HG02884 (cell line): ENCODE results near the gene PPIC.
"Not testable (repeated sequence)": the region's sequence is repeated elsewhere in the genome, so short reads cannot be mapped to it uniquely, and the experiment has no call there.

Source experiments
- ATAC-seq: cut with Tn5 transposase; IDR thresholded peaks from one replicate; pipeline ENCODE4 v1.9.1; 2021; ENCODE audit warnings: mild to moderate bottlenecking, moderate library complexity; ENCODE audit not compliant: unreplicated experiment

The PPIC gene

DNA sequence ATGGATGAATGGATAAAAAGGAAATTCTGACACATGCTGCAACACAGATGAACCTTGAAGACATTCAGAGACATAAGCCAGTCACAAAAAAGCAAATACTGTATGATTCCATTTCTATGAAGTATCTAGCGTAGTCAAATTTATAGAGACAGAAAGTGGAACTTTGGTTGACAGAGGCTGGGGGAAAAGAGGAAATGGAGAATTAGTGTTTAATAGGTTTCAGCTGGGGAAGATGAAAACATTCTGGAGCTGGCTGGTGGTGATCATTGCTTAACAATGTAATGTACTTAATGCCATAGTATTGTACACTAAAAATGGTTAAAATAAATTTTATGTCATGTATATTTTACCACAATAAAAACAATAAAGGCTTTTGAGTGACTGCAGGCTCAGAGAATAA is 24.2 kb downstream of the PPIC start:
- ATAC-seq = no peak

DNA sequence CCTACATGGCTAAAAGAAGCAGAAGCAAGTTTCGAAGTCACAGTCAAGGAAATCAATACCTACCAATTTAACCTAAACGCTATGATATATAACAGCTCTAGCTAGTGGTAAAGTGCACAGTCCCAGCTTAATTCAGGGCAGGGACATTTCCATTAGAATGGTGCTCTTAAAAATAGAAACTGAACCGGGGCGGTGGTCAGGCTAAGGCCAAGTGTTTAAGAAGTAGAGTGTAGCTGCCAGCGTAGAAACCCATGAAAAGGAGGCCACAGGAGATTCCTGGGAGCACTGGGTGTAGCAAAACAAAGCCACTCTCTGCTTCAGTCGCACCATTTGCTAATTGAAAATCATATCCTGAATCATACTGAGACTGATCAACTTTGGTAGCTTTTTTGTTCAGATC is 28.8 kb downstream of the PPIC start:
- ATAC-seq = no peak

DNA sequence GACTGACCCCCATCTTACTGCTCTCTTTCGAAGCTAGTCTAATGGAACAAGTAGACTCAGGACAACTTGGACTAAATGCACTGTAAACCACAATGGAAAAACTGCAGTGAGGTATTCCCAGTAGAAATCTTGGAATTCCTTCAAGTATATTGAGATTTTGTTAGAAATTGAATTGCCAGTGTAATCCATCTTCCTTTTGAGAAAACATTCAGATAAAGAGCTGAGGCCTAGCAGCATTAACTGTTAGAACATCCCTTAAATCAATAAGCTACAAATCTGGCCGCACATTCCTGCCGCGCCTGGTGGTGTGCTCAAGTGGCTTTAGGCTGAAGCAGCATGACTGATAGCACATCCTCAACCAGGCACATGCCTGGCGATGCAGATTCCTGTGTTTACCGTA is 29.3 kb downstream of the PPIC start:
- ATAC-seq = no peak

DNA sequence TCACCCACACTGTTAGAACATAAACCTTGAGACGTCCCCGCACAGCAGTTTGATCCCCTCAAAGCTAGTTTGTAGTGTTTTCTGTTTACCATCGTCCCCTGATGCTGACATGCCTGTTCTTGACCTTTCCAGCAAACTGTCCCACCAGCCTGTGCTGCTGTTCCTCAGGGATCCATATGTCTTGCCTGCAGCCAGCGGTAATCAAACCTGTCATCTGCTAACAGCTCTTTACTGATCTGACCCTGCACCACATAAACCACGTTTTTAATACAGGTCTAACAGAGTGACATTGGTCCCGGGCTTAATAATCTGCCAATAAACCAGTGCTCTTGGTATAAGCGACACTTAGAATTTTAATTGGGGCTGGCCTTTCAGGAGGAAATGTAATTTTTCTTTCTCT is 34.7 kb downstream of the PPIC start:
- ATAC-seq = no peak

DNA sequence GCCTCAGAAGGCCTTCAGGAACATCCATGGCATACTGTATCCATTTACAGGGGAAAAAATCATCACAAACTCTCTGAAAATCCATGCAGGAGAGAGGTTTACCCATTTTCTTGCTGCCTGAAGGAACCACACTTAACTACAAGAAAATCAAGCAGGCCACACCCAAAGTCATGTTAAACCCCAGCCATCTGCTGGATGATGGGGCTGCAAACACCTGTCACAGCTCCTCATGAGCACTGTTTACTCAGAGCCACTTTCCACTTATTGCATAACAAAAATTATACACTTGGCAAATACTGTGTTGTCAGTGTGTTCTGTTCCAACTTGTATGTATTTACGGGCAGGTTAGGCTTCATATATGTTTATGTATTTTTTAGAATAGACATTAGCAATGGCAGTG is 35.8 kb downstream of the PPIC start:
- ATAC-seq = no peak

DNA sequence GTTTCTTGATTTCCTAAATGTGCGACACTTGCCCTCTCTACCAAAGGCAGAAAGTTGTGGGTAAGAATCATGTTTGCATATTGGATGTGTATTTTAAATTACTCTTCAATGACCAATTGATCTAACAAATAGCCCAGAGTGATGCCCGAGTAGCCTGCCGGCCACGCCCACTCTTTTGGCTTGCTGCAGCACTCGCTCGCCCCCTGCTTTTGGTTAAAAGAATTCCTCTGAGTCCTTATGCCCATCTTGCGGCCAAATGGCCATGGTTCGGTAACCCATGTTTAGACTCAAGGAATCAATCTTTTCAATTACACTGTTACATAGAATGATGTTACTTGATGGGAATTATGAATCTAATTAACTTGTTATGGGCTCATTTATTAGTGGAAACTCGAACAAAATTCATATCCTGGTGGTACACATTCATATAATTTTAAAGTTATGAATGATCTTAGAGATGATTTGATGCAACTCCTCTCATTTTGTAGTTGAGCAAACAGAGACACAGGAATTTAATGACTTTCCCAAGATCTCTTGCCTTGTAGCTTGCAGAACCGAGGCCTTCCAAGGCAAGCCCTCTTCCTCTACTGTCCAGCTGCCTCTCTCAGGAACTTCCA is 36.5 kb downstream of the PPIC start:
- ATAC-seq = peak; percentile 87

DNA sequence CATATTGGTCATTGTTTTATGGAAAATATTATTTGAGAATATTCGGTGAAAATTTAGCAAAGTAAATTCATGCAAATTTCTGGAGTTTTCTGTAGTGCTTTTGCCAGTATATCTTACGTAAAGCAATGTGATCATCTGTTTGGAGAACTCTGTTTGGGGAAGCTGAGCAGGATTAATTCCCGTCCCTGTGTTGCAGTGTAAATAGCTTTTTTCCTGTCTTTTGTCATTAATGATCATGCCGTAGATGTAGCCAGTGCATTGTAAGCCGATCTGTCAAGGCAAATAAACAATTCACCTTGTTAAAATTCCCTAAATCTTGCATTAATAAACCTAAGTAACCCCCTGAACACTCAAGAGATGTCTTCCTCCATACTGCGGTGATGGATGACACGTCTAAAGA is 39.2 kb downstream of the PPIC start:
- ATAC-seq = no peak

DNA sequence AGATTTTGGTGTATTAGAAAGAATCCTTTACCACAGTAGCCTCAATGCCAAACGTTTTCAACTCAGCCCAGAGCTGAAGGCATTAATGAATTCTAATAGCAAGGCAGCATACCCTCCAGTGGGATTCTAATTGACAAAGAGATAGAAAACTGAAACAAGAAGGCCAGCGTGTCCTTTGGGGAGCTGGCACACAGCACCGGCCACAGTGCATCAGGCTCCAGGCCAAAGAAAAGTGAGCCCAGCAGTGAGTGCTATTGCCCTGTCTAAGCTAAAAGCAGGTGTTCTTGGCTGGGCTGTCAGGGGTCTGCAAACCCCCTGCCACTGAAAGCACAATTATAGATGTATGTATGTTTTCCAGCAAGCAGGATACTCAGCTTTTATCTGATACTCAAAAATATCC is 40.4 kb downstream of the PPIC start:
- ATAC-seq = no peak

DNA sequence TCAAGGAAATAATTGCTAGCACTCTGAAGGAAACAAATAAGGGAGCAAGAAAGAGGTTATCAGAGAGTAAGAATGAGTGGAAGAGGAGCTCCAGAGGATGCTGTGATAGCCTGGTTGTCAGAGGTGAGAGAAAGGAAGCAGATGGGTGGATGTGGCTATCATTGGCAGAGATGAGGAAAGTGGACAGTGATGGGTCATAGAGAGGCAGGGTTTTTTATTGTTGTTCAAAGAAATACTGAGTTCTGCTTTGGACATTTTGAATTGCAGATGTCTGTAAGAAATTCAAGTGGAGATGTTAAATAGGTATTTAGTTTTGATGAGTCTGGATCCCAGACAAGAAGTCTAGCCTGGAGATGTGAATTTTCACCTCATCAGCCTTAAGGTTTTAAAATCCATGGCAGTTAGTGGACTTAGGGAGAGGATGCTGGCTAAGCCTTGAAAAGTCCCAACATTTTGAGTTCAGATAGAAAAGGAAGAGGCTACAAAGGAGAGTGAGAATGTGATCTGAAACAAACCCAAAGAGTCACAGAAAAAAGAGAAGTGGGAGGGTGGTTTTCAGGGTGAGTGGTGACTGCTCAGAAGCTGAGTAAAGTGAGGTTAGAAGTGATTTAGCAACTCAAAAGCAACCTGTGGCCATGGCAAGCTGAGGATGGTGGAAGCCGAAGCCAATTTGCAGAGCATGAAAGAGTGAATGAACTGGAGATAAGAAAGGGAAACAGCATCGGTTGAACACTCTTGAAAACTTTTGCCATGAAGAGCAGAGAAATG is 50.4 kb downstream of the PPIC start:
- ATAC-seq = peak; percentile 97

DNA sequence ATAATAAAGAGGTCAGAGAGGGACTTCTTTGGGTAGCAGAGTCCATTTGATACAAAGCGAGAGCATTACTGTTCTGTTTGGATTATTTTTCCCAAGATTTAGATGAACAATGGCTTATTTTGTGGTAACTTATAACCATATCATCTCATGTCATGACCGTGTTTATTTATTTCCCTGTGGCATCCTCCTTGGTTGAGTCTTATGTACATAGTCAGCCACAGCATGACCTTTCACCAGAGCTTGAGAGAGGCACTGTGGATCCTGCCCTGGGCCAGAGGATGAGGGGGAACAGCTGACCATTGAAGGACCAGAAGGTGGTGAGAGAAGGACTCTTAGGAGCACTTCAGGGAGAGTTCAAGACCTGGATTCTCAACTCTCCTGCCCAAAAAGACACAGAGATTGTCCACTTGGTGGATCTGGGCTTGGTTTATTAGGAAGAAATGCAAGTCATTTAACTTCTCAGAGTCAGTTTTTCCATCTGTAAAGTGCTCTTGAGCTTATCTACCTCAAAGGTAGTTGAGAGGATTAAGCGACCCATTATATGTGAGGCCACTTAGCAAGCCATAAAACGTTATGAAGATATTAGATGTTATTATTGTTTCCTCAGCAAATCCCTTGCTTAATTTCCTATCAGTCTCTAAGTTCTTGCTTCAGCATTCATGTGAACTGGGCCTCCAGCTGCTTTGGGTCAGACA is 51.4 kb downstream of the PPIC start:
- no peak for ATAC-seq

DNA sequence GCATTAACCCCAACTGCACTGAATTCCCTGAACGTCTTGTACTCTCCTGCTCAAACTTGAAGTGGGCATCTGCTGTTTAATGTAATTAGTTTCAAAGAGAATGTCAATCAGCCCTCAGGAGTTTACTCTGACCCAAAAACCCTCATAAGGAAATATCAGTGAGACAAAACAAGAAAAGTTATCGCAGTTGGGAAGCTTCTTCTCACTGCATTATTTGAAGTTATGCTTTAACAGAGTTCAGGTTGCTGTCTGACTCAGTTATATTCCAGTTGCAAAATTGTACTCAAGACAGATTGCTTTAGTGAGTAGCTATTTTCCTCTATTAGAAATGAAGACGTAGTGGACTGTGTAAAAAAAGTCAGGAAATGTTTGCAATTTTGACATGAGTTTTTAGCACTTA is 52.1 kb downstream of the PPIC start:
- no peak for ATAC-seq

DNA sequence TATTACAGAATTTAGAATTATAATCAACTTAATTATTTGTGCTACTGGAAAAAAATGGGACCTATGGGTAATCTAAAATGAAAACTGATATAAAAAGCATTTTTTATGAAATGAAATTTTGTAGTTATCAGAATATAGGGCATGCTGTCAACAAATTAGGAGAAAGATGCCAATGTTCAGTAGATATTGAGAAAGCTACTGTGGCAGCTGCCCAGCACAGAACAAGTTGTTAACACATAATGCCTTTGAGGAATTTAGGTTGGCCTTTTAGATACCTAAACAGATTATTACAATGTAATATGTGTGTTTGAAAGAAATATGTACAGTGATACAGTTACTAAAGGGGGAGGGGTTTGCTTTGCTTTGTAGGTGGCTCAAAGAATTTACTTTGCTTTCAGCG is 54.1 kb downstream of the PPIC start:
- no peak for ATAC-seq

DNA sequence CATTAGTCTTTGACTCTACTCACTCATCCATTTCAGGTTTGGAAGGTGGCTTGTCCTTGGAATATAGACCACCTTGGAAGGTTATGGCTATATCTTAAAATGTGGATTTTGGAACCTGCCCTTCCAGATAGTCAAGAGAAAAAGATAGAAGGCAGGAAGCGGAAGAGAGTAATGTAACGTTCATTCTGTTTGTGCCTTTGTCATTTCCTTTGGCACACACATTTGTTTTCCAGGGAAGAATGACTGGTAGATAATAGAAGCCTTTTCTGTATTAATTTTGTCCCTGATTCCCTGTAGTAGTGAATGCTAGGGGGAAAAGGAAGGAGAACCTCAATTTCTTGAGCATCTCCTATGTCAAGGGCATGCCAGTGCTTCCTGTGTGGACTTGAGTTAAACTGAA is 54.7 kb downstream of the PPIC start:
- no peak for ATAC-seq

DNA sequence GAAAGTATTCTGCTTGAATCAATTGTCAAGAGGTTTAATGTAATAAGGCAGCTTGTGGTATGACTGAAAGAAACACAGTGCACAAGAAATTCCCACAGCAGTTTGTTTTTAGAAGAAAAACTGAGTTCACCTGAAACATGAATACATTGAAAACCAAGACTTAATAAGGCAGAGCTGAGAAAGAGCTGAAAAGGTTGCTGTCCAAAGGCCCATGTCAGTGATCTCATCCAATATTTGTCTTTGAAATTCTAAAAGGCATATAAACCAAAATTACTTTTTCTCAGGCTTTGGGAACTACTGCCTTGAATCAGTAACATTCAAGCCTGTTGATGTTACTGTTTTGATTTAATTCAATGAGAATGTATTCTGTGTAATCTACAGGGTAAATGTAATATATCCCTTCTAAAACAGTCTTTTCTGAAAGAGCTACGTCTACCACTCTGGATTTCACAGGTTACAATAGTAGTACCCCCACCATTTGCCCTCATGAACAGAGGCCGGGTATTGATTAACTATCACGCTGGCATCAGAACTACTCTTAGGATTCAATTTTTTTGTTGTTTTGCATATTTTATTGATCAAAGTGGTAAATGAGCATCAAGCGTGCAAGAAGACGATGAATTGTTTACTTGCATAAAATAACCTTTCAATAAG is 57.8 kb downstream of the PPIC start:
- no peak for ATAC-seq

DNA sequence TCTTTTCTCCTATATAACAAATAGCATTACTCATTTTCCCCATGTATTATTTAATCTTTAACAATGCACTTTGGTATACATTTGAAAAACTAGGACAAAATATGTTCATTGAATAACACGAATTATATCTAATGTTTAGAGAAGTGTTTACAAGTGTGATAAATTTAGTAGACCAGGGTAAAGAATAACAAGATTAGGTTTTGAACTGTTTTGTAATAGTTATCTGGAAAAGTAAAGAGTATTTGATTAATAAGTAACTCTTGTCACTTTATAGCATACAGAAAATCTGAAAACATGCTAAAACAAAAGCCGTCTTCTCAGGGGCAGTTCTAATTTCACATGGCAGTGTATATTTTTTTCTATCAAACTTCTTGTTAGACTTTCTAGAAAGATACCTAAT is 58.5 kb downstream of the PPIC start:
- ATAC-seq = no peak

DNA sequence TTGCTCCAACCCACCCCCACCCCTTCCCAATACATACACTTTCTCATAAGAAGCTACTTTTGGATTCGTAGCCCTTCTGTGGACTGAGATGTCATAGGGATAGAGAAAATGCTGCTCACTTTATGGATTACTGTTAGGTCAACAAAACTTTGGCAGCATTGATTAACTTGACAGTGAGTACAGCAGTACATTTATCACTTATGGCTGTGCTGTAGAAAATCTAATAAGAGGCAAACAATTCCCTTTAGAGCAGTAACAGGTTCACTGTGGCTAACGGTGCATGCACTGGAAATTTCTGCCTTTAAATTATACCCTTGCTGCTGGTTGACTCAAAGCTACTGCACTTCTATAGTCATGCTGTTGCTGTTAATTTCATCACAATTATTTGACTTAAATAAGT is 59.2 kb downstream of the PPIC start:
- ATAC-seq = no peak

DNA sequence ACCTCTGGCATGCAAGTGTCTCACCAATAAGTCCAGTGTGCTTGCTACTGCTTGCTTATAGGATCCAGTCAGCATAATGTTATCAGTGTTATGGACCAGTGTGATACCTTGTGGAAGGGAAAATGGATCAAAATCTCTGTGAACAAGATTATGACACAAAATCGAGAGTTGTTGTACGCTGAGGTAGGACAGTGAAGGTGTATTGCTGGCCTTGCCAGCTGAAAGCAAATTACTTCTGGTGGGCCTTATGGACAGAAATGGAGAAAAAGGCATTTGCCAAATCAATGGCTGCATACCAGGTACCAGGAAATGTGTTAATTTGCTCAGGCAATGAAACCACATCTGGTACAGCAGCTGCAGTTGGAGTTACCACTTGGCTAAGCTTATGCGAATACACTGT is 62.3 kb downstream of the PPIC start:
- ATAC-seq = not testable (repeated sequence)

DNA sequence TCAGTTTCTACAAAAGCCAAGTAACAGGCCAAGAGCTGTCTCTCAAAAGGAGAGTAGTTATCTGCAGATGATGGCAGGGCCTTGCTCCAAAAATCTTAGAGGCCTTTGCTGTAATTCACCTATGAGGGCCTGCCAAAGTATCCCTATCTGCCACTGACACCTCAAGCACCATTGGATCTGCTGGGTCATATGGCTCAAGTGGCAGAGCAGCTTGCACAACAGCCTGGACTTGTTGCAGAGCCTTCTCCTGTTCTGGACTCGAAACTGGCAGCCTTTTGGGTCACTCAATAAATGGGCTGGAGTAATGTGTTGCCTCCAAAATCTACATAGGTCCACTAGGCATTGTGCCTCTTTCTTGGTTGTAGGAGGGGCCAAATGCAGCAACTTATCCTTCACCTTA is 62.8 kb downstream of the PPIC start:
- ATAC-seq = not testable (repeated sequence)
